OCI-LY1 (cell line): ENCODE results near the gene PROZ.

ENCODE experiments used
- H2AFZ ChIP-seq: fragments of 200-600 bp; sonication (generic), shearing (Covaris generic); 2 replicates; pipeline ENCODE4 v1.6.0; 2014; ENCODE audit warnings: antibody characterized with exemption, mild to moderate bottlenecking, low read length
- H3F3A ChIP-seq: fragments of 200-600 bp; sonication (generic), shearing (Covaris generic); 2 replicates; pipeline ENCODE4 v1.6.0; 2014; ENCODE audit warnings: mild to moderate bottlenecking, antibody characterized with exemption, low read length, moderate library complexity; ENCODE audit not compliant: insufficient read depth
- H3K27ac ChIP-seq: fragments of 200-600 bp; sonication (generic); 2 replicates; pipeline ENCODE4 v1.5.1; 2014; ENCODE audit warnings: low read length, mixed run types, mild to moderate bottlenecking, low read depth; ENCODE audit not compliant: poor library complexity, severe bottlenecking
- H3K27me3 ChIP-seq: fragments of 200-600 bp; sonication (generic); 2 replicates; pipeline ENCODE4 v1.6.0; 2014; ENCODE audit warnings: antibody characterized with exemption, mild to moderate bottlenecking, low read length, moderate library complexity; ENCODE audit not compliant: insufficient read depth
- H3K36me3 ChIP-seq: fragments of 200-600 bp; sonication (generic); 2 replicates; pipeline ENCODE4 v1.6.1; 2014; ENCODE audit warnings: mild to moderate bottlenecking, antibody characterized with exemption, low read length, moderate library complexity, mixed read lengths; ENCODE audit not compliant: insufficient read depth
- H3K4me1 ChIP-seq: fragments of 200-600 bp; sonication (generic); 2 replicates; pipeline ENCODE4 v1.5.1; 2014; ENCODE audit warnings: mild to moderate bottlenecking, low read length, moderate library complexity; ENCODE audit not compliant: insufficient read depth, severe bottlenecking
- H3K4me2 ChIP-seq: fragments of 200-600 bp; sonication (generic), shearing (Covaris generic); 2 replicates; pipeline ENCODE4 v1.6.1; 2014; ENCODE audit warnings: low read length
- H3K4me3 ChIP-seq: fragments of 200-600 bp; sonication (generic); 2 replicates; pipeline ENCODE4 v1.5.1; 2014; ENCODE audit warnings: low read length, low read depth, mild to moderate bottlenecking, mixed read lengths; ENCODE audit not compliant: poor library complexity, severe bottlenecking
- H3K79me2 ChIP-seq: fragments of 200-600 bp; shearing (Covaris generic); 2 replicates; pipeline ENCODE4 v1.6.1; 2016; ENCODE audit warnings: mixed run types, low read length, mixed read lengths; ENCODE audit not compliant: insufficient read depth
- H3K9ac ChIP-seq: fragments of 200-600 bp; sonication (generic), shearing (Covaris generic); 2 replicates; pipeline ENCODE4 v1.6.1; 2014; ENCODE audit warnings: mild to moderate bottlenecking, low read length, mixed read lengths
- H3K9me2 ChIP-seq: fragments of 200-600 bp; sonication (generic), shearing (Covaris generic); 2 replicates; pipeline ENCODE4 v1.6.1; 2014; ENCODE audit warnings: low read depth, mild to moderate bottlenecking, low read length, mixed read lengths
- H3K9me3 ChIP-seq: fragments of 200-600 bp; shearing (Covaris generic); 2 replicates; pipeline ENCODE4 v1.6.1; 2014; ENCODE audit warnings: low read length, mixed read lengths
- H4K20me1 ChIP-seq: fragments of 200-600 bp; sonication (generic), shearing (Covaris generic); 2 replicates; pipeline ENCODE4 v1.6.0; 2016; ENCODE audit warnings: mild to moderate bottlenecking, low read length; ENCODE audit not compliant: insufficient read depth
- CTCF ChIP-seq: fragments of 200-600 bp; sonication (generic), shearing (Covaris generic); IDR thresholded peaks from 2 replicates; pipeline ENCODE4 v1.5.1; 2017; ENCODE audit warnings: mild to moderate bottlenecking, antibody characterized with exemption, low read length, moderate library complexity, mixed read lengths
- EZH2 ChIP-seq: fragments of 200-600 bp; sonication (generic), shearing (Covaris generic); IDR thresholded peaks from 2 replicates; pipeline ENCODE4 v1.8.0; 2017; ENCODE audit warnings: borderline replicate concordance, mixed run types, mild to moderate bottlenecking, antibody characterized with exemption, low read length, moderate library complexity, mixed read lengths

The PROZ gene

GRCh38 chr13:113176280-113176679, 17.8 kb downstream of the PROZ start:
- H4K20me1 ChIP-seq, result no peaks in the 10 kb centered on the region
- H3K4me3 ChIP-seq, result no peak overlapping the region
- H3F3A ChIP-seq, result no peaks in the 10 kb centered on the region
- no peaks in the 10 kb centered on the region for H3K27me3 ChIP-seq
- H3K9me3 ChIP-seq, result no peaks in the 10 kb centered on the region
- no peaks in the 10 kb centered on the region for H3K79me2 ChIP-seq
- no peak overlapping the region for H2AFZ ChIP-seq
- H3K4me2 ChIP-seq, result no peak overlapping the region
- H3K27ac ChIP-seq, result no peak overlapping the region
- H3K36me3 ChIP-seq, result peaks cover 89% of the 10 kb centered on the region
- H3K4me1 ChIP-seq, result no peaks in the 10 kb centered on the region
- no peaks in the 10 kb centered on the region for H3K9me2 ChIP-seq
- no peak overlapping the region for H3K9ac ChIP-seq
- TF ChIP-seq EZH2, result no peak
- TF ChIP-seq CTCF, result no peak

- Histone ChIP-seq H3K4me2 (no peak overlapping the region), H3K9ac (no peak overlapping the region), H4K20me1 (no peaks in the 10 kb centered on the region), H3F3A (no peaks in the 10 kb centered on the region), H3K4me1 (no peaks in the 10 kb centered on the region), H2AFZ (no peak overlapping the region), H3K36me3 (peaks cover 89% of the 10 kb centered on the region), H3K9me2 (no peaks in the 10 kb centered on the region), H3K4me3 (no peak overlapping the region), H3K9me3 (no peaks in the 10 kb centered on the region), H3K79me2 (no peaks in the 10 kb centered on the region), H3K27ac (no peak overlapping the region), H3K27me3 (no peaks in the 10 kb centered on the region)
- no peak for TF ChIP-seq CTCF
- TF ChIP-seq EZH2, result no peak
Measured at GRCh38 chr13:113176822-113177221, 18.4 kb downstream of the PROZ start.

- H3K9ac ChIP-seq, result no peak overlapping the region
- H3K4me1 ChIP-seq, result no peaks in the 10 kb centered on the region
- TF ChIP-seq CTCF (no peak), EZH2 (no peak)
- H3K4me3 ChIP-seq, result no peak overlapping the region
- no peaks in the 10 kb centered on the region for H4K20me1 ChIP-seq
- H3F3A ChIP-seq, result no peaks in the 10 kb centered on the region
- H3K4me2 ChIP-seq, result no peak overlapping the region
- H3K27me3 ChIP-seq, result no peaks in the 10 kb centered on the region
- H3K36me3 ChIP-seq, result peaks cover 88% of the 10 kb centered on the region
- no peak overlapping the region for H2AFZ ChIP-seq
- H3K79me2 ChIP-seq, result no peaks in the 10 kb centered on the region
- no peak overlapping the region for H3K27ac ChIP-seq
- H3K9me2 ChIP-seq, result no peaks in the 10 kb centered on the region
- H3K9me3 ChIP-seq, result no peaks in the 10 kb centered on the region
Measured at GRCh38 chr13:113178070-113178895, 19.8 kb downstream of the PROZ start.
